ENCODE measurements around the gene MCM8.

The MCM8 gene

DNA sequence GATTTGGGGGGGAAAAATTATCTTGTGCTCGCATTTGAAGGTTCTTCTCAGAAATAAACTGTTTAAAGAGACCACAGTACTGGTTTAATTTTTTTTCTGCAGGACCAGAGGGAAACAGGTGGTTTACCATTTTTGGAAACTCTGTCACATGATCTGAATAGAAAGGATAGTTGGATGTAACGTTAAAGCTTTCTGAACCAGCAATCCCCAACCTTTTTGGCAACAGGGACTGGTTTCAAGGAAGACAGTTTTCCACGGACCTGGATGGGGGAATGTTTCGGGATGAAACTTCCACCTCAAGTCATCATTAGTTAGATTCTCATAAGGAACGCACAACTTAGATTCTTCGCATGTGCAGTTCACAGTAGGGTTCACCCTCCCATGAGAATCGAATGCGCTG lies 50.4 kb downstream of the MCM8 start:
- no peak for DNase-seq (ENCODE audit: low spot score)
- TF ChIP-seq, protein P1, sequence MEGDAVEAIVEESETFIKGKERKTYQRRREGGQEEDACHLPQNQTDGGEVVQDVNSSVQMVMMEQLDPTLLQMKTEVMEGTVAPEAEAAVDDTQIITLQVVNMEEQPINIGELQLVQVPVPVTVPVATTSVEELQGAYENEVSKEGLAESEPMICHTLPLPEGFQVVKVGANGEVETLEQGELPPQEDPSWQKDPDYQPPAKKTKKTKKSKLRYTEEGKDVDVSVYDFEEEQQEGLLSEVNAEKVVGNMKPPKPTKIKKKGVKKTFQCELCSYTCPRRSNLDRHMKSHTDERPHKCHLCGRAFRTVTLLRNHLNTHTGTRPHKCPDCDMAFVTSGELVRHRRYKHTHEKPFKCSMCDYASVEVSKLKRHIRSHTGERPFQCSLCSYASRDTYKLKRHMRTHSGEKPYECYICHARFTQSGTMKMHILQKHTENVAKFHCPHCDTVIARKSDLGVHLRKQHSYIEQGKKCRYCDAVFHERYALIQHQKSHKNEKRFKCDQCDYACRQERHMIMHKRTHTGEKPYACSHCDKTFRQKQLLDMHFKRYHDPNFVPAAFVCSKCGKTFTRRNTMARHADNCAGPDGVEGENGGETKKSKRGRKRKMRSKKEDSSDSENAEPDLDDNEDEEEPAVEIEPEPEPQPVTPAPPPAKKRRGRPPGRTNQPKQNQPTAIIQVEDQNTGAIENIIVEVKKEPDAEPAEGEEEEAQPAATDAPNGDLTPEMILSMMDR (IDR thresholded peaks at IDR 0.05; ENCODE audit: borderline replicate concordance, control extremely low read depth, extremely low read depth, insufficient read depth, missing control alignments), result no peak
- in situ Hi-C loops (cut with MboI; ENCODE audit: low sequenced_read_pairs, unreplicated experiment), result no loop called here

DNA sequence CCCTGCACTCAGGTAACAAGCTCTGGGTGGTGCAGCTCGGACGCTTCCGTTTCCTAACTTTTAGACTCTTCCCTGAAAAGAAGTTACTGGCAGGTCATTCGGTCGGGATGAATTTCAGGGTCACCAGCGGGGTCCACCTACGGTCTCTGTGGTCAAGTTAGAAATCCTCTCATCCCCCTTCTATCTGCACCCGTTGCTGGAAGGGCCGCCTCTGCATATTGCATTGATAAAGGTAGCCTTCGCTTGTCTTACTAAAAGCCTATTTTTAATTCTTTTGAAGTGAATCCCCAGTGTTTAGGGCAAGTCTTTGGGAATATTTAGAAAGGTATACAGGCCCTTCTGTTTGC lies 56.1 kb downstream of the MCM8 start:
- DNase-seq (ENCODE audit: low spot score), result no peak
- in situ Hi-C loops (cut with MboI; ENCODE audit: low sequenced_read_pairs, unreplicated experiment), result no loop called here
- TF ChIP-seq, protein P1 (IDR thresholded peaks at IDR 0.05; ENCODE audit: borderline replicate concordance, control extremely low read depth, extremely low read depth, insufficient read depth, missing control alignments), result no peak

DNA sequence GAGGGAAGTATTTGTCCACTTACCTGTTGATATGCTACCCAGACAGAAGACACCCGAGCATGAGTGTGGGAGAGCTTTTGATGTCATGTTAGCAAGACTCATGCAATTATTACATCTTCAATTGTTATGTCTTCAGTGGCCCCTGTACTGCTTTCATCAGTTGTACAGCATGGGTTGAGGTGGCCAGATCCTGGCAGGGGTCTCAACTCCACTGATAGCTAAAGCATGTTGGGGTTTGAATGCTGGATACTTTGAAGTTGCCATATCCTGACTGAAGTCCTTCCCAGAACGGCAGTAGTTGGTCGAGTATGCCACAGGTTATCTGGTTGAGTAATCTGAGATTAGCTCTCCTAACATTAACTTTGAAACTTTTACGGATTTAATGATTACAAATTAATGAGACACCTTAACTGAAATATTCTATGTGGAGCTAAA lies 56.7 kb downstream of the MCM8 start:
- DNase-seq (ENCODE audit: low spot score), result no peak
- TF ChIP-seq, protein P1 (IDR thresholded peaks at IDR 0.05; ENCODE audit: borderline replicate concordance, control extremely low read depth, extremely low read depth, insufficient read depth, missing control alignments), result no peak
- in situ Hi-C loops (cut with MboI; ENCODE audit: low sequenced_read_pairs, unreplicated experiment), result no loop called here

DNA sequence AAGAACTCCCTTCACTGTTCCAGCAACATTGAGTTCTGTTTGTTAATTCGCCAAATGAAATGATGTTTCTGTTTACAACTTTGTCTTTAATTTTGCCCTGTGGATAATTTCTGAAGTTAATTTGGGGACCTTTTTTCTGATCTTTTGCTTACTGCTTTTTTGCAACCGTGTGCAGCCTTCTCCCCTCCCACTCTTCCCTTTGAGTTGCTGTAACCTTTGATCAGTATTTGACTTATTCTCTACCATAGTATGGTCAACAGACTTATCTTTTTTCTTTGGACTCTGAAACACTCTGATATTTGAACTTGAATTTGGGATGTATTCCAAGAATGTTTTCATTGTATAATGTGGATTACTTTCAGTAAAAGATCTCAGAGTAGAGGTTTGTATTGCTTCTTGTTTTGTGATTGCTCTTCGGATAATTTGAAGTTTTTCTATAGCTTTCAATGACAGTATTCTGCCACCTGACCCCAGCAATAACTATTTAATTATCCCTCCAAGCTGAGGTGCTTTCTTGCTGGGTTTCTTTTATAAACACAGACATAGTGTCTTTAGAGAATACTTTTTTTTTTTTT lies 57.2 kb downstream of the MCM8 start:
- DNase-seq (ENCODE audit: low spot score), result no peak
- TF ChIP-seq, protein P1 (IDR thresholded peaks at IDR 0.05; ENCODE audit: borderline replicate concordance, control extremely low read depth, extremely low read depth, insufficient read depth, missing control alignments), result no peak
- in situ Hi-C loops (cut with MboI; ENCODE audit: low sequenced_read_pairs, unreplicated experiment), result no loop called here

DNA sequence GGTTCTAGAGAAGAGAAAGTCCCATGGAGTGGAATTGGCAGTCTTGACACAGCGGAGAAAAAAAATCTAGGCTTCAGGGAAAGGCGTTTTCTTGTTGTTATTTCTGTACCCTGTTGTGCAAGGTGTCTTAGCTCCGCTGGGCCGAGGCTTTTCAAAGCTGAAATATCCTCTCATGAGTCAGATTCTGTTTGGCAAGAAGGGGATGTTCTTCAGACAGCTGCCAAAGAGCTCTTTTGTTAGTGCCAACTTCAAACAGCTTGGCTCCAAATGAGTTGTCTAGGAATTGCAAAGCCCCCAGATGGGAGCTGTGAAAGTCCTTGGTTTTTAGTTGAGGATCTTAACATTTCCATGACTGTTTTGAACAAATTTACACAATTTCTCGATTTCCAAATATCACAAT lies 57.8 kb downstream of the MCM8 start:
- in situ Hi-C loops (cut with MboI; ENCODE audit: low sequenced_read_pairs, unreplicated experiment), result no loop called here
- no peak for DNase-seq (ENCODE audit: low spot score)
- TF ChIP-seq, protein P1 (IDR thresholded peaks at IDR 0.05; ENCODE audit: borderline replicate concordance, control extremely low read depth, extremely low read depth, insufficient read depth, missing control alignments), result peak; percentile 1

DNA sequence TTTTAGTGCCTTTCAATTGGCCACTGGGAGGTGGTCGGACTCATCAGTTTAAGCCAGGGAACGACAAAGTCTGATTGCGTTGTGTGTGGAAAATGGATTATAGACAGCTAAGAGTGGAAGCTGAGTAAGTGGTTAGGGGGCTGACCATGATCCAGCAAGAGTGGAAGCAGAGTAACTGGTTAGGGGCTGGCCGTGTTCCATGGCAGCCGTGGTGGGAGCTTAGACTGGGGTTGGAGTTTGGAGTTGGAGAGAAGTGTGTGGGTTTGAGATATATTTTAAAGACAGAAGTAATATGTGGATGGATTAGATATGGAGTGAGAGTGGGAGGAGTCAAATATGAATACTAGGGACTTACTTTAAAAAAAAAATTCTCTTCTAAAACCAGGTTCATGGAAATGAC lies 61.7 kb downstream of the MCM8 start:
- in situ Hi-C loops (cut with MboI; ENCODE audit: low sequenced_read_pairs, unreplicated experiment), result no loop called here

More for the DNA sequence above, 61.7 kb downstream of the MCM8 start:
- DNase-seq (ENCODE audit: low spot score), result no peak
- TF ChIP-seq, protein P1 (IDR thresholded peaks at IDR 0.05; ENCODE audit: borderline replicate concordance, control extremely low read depth, extremely low read depth, insufficient read depth, missing control alignments), result no peak

Measured in GM13976 (cell line).